ENCODE data around the gene SPTB.

Gene SPTB

DNA sequence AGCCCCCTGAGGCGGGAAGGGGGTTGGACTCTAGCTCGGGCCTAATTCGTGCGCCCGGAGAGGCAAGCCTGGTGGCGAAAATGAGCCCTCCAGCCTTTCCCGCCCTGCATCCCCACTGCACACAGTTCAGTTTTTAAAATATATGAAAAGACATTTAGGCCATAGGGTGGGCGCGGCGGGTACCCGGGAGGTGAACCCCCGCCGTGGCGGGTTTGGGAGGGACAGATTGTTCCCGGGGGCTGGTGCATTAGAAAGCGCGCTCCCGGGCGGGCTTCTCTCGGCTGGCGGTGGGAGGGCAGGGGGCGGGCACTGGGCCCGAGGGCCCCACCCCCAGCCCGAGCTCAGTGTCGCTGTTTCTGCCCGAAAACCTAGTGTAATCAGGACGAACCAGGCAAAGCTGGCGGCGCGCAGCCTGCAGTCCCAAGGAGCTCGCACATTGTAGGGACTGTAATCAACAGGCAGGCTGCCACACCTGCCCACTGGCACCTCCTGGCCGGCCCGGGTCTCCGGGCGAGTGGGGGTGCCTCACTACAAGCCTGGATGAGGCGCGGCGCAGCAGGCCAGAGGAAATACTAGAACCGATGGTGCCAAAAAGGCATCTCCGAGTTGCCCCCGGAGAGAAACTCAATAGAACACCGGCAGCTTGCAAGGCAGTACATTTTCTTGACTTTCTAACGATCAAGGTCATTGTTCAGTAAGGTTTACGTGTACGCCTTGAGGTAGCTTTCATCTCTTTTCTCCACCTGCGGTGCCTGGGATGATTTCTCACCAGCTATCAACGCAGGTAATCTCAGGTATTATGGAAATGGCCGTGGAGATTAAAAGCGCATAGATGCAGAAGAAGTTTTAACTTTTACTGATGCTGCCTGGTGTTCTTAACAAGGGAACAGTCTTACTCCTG lies 764 bp upstream of the SPTB start:
- DNase-seq = peak; percentile 47 to 51

DNA sequence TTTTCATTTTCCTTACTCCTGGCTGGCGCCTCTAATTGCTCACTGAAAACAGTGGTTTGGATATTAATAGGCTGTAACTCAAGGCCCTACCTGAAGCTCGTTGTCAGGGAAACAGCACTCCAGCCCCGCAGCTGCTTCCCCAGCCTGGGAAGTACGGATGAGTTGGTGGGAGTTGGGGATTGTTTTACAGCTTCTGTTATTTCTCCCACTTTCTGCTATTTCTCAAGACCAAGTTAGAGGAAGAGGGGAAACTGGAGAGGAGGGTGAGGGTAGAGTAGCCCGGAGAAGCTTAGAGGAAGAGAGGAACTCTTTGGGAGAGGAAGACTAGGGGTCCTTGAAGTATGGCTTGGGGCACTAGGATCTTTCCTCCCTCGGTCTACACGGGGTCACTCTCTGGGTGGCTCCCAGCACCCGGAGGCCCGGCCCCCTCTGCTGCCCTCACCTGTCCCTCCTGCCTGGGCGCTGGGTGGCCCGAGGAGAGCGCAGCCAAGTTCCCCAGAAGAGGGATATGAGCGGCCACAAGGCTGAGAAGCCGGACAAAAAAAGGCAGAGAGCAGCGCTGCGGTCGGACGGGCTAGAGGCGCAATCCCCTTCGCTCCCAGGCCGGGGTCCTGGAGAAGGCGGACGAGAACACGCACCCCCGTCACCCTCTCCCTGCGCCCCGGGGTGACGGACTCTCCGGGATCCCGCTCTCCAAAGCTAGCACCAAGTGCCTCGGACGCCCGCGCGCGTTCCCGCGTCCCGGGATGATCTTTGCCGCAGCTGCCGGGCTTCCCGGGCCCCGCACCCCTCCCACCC lies 671 bp downstream of the SPTB start:
- peak in 1 of 2 experiments; percentile 39 for DNase-seq

GRCh38 chr14:64877846-64878245 lies 1.9 kb downstream of the SPTB start:
- no peak for DNase-seq

- no peak for DNase-seq
Observed at GRCh38 chr14:64875350-64875749, 4.4 kb downstream of the SPTB start.

DNA sequence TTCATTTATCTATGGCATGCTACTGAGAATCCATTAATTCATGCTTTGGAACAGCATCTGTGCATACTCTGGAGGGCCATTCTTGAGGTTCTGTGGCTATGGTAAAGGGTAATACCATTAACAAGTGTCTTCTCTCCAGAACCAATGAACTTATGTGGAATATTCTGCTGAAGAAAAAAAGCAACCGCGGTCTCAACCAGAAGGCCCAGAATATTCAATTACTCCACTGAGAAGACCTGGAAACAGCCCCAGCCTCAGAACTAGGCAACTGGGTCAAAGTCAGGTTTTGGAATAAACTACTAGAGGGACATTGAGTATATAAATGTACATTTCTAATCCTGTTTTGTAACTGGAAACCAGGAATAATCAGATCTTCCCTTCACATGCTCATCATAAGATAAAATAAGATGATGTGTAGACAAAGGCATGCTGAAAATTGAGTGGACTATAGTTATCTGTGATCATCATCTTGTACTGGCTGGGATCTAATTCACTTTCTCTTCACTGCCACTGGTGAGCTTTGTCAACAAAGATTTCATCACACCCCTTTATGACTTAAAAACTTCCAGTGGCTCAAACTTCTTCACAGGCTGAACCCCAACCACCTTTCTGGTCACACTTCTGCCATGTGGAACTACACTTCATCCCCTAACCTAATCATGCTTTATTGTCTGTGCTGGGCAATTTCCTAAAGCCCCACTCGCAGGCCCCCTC lies 6.0 kb downstream of the SPTB start:
- DNase-seq = no peak

DNA sequence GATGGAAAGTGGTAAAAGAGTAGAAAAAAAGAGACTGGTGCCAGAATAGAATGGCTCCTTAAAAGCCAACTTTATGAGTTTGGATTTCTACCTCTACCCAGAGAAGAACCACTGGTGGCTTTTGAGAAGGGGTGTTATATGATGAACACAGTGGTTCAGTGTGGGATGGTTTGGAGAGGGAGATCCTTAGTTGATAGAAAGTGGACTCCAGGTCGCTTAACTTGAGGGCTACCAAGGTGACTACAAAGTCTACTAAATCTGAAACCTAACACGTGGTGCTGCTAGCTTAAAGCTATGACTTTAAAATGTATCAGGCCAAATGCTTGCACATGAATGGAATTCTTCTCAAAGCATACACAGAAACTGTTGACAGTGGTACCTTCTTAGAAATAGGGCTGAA lies 8.4 kb downstream of the SPTB start:
- DNase-seq = no peak

GRCh38 chr14:64870160-64870559 lies 9.5 kb downstream of the SPTB start:
- no peak for DNase-seq

DNA sequence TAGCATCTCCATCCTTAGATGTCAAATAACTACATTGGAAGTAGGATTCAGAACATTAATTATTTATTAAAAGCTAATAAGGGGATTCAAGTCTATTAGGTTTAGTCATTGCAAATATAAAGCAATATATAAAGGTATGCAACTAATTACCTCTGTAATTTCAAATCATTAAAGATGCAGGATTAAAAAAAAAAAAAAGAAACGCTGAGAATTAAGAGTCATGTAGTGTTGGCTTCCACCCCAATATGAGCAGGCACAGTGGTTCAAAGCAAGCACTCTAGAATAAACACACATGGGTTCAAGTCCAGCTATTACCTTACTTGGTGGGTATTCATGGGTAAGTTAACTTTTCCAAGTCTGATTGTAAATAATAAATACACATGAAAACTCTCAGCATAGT lies 10.9 kb downstream of the SPTB start:
- no peak for DNase-seq

DNA sequence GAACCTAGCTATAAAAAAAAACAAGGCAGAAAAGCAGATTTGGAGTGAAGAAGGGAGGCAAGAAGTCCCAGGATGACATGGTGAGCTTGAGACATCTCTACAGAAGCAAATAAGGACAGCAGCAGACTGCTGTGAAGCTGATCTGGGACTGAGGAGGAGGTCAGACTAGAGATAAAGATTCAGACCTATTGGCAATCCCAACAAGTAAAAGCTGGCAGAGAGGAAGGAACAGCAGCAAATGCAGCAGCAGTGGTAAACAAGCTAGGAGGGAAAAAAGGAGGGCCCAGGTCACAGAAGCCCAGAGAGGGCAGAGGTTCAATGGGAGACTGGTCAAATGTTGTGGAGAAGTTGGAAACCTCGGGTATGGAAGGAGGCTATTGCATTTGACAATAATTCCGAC lies 11.3 kb downstream of the SPTB start:
- DNase-seq = no peak

- DNase-seq = no peak
Observed at GRCh38 chr14:64867182-64867581, 12.5 kb downstream of the SPTB start.

DNA sequence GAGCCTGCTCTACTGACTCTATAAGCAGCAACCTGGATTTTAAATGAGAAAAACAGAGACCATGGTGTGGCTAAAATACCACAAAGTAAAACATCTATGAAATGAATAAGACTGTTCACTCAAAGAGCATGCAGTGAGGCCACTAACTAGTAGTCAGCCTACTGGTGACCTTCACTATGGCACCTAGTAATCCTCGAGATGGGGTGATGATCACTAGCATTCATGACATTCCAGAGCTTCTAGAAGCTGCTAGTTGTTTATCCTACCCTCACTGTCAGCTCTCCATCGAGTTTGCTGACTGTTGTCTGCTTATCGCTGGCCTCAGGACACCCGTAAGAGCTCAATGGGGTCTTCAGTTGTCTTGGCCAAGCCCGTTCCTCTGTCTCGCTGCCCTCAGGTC lies 13.7 kb downstream of the SPTB start:
- DNase-seq = no peak

GRCh38 chr14:64865109-64865508 lies 14.6 kb downstream of the SPTB start:
- no peak for DNase-seq

GRCh38 chr14:64864258-64864657 lies 15.4 kb downstream of the SPTB start:
- DNase-seq = no peak

- no peak for DNase-seq
Observed at GRCh38 chr14:64861916-64862315, 17.8 kb downstream of the SPTB start.

- no peak for DNase-seq
Observed at GRCh38 chr14:64860039-64860438, 19.7 kb downstream of the SPTB start.

- DNase-seq = no peak
Observed at GRCh38 chr14:64857979-64858744, 21.5 kb downstream of the SPTB start.

- no peak for DNase-seq
Observed at GRCh38 chr14:64856529-64857445, 22.9 kb downstream of the SPTB start.

DNA sequence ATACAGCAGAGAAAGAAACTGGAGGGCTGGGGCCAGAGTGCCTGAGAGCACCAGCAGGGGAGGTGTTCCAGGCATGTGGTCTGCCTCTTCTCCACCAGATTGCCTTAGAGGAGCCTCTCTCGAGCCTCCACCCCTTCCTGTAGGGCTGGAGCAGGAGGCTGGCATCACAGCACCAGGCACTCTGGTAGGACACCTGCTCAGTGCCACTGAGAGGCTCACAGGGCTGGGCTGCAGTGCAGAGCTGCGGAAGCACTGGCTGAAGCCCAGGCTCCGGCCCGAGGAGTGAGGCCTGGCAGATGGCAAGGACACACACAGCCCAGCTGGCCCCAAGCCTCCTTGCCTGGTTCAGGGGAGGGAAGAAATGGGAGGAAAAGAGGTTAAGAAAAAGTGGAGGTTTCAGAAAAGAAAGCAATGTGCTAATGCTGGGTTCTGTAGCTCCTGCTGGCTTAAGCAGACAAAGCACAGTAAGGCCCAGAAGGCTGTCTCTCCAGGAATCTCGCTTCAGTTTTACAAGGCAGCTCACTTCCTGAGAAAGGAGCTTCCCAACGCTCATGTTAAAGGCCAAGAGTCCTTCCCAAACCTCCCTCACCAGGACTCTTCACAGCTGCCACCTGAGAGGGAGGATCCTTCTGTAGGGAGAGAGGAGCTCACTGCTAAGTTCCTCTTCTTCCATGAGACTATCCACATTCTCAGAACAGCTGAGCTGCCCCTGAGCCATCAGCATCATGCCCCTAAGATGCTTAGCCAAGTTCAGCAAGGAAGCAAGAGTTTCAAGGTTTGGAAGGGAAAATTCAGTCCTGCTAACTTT lies 23.8 kb downstream of the SPTB start:
- no peak for DNase-seq

- no peak for DNase-seq
Observed at GRCh38 chr14:64850369-64851137, 29.2 kb downstream of the SPTB start.

DNA sequence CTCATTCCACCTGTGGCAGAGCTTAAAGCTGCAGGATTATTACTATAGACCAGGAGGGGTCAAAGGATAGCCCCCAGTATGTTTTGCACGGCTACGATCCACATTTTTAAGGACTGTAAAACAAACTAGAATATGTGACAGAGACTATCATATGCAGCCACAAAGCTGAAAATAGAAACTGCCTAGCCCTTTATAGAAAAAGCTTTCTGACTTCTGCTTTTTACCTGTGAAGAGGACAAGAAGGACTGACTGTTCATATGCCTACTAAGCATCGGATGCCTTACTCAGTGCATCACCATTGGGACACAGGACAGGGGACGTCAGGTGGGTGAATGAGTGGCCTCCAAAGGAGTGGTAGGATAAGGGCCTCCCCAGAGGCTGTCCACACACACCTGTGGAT lies 29.8 kb downstream of the SPTB start:
- no peak for DNase-seq

All from NCI-H1930 (cell line).